Activated CD4-positive, alpha-beta T cell treated with anti-CD3 and anti-CD28 coated beads for 36 hours (primary cell): ENCODE data around the gene CACNA1B. TPM values are rescaled to one million over a fixed set of nuclear protein-coding genes. Genes with fewer than 3 reads are reported as not detected.
"Not testable (repeated sequence)": the region's sequence is repeated elsewhere in the genome, so short reads cannot be mapped to it uniquely, and the experiment has no call there.

Experiments used
- ATAC-seq: fragments of 200-7000 bp; cut with Tn5 transposase; one replicate; pipeline ENCODE4 v1.10.0; 2021; ENCODE audit warnings: mild to moderate bottlenecking, moderate library complexity
- CTCF ChIA-PET: fragments of 350-600 bp; sonication (Branson Sonifier 250); formaldehyde crosslinking; loops from one replicate; lab custom pipeline; 2021; ENCODE audit warnings: antibody characterized with exemption; lab: Charles Lee
- POLR2A ChIA-PET: fragments of 350-600 bp; sonication (Branson Sonifier 250); formaldehyde crosslinking; loops from one replicate; lab custom pipeline; 2021; ENCODE audit warnings: antibody characterized with exemption, inconsistent platforms; lab: Charles Lee
- DNase-seq: peaks from one replicate; pipeline ENCODE4 v3.0.0-alpha.2; 2020
- H3K27ac Mint-ChIP-seq: one replicate; pipeline ENCODE4 v1.8.0; 2021; ENCODE audit warnings: mixed read lengths
- H3K27me3 Mint-ChIP-seq: one replicate; pipeline ENCODE4 v1.8.0; 2021; ENCODE audit warnings: mixed read lengths
- H3K36me3 Mint-ChIP-seq: one replicate; pipeline ENCODE4 v1.8.0; 2021; ENCODE audit warnings: low read depth, mixed read lengths
- H3K4me1 Mint-ChIP-seq: one replicate; pipeline ENCODE4 v1.8.0; 2021; ENCODE audit warnings: mixed read lengths
- H3K4me3 Mint-ChIP-seq: one replicate; pipeline ENCODE4 v1.8.0; 2021; ENCODE audit warnings: mild to moderate bottlenecking, moderate library complexity, mixed read lengths
- H3K9me3 Mint-ChIP-seq: one replicate; pipeline ENCODE4 v1.8.0; 2021; ENCODE audit warnings: low read depth, mixed read lengths
- intact Hi-C, 2 experiments: fragments of 100-400 bp; cut with DNase I in 1 of 2; cut with micrococcal nuclease in 1 of 2; formaldehyde crosslinking; loops; one replicate each; pipeline versions ENCODE4 v1.14.2 to v1.15.1; 2022 to 2024; cut with DNase I, micrococcal nuclease
- total RNA-seq, 2 experiments: library from RNA; stranded (reverse); gene quantifications; one replicate each; pipeline ENCODE4 v1.2.3, GENCODE V29; 2021

Gene CACNA1B
- total RNA-seq, result under 1 TPM; 0.05 to 0.07 TPM

GRCh38 chr9:137877506-137878122 lies at the start of gene CACNA1B:
Gene CACNA1B, plus strand, starts transcription at chr9:137877782. Its CDS starts 152 bp downstream, at chr9:137877934.
- CTCF ChIA-PET, H3K9me3 Mint-ChIP-seq, H3K4me3 Mint-ChIP-seq, H3K36me3 Mint-ChIP-seq, H3K27ac Mint-ChIP-seq, POLR2A ChIA-PET, H3K4me1 Mint-ChIP-seq, intact Hi-C loops: not testable (repeated sequence)
- DNase-seq (peak; percentile 21), ATAC-seq (peak; percentile 37)
- H3K27me3 Mint-ChIP-seq, result peaks cover 31% of the 10 kb centered on the region

GRCh38 chr9:137827908-137828526 lies 49.6 kb upstream of the CACNA1B start:
- CTCF ChIA-PET, result interaction anchor here (0.8 kb wide), 1 partner anchor 10 kb away, joined by 3 read pairs; no protein-coding TSS in a partner anchor
- no peaks in the 10 kb centered on the region for H3K27me3 Mint-ChIP-seq
- no peaks in the 10 kb centered on the region for H3K9me3 Mint-ChIP-seq
- intact Hi-C loops, result no loop called here
- ATAC-seq (no peak), DNase-seq (no peak)
- peaks cover 42% of the 10 kb centered on the region for H3K36me3 Mint-ChIP-seq
- H3K4me1 Mint-ChIP-seq, result no peaks in the 10 kb centered on the region
- POLR2A ChIA-PET, result no interaction called here
- H3K27ac Mint-ChIP-seq, result no peak overlapping the region
- H3K4me3 Mint-ChIP-seq, result no peak overlapping the region

GRCh38 chr9:137828527-137829259 lies 48.9 kb upstream of the CACNA1B start:
- Mint-ChIP-seq H3K27ac (no peak overlapping the region), H3K4me1 (no peaks in the 10 kb centered on the region), H3K4me3 (no peak overlapping the region), H3K9me3 (no peaks in the 10 kb centered on the region), H3K27me3 (no peaks in the 10 kb centered on the region), H3K36me3 (peaks cover 42% of the 10 kb centered on the region)
- CTCF ChIA-PET, result interaction anchor here (0.8 kb wide), 1 partner anchor 10 kb away, joined by 3 read pairs; no protein-coding TSS in a partner anchor
- POLR2A ChIA-PET, result no interaction called here
- ATAC-seq (no peak), DNase-seq (peak; percentile 45)
- intact Hi-C loops, result no loop called here

GRCh38 chr9:137829260-137829996 lies 48.2 kb upstream of the CACNA1B start:
- H3K27ac Mint-ChIP-seq, result no peak overlapping the region
- ATAC-seq (no peak), DNase-seq (no peak)
- no peaks in the 10 kb centered on the region for H3K9me3 Mint-ChIP-seq
- peaks cover 37% of the 10 kb centered on the region for H3K36me3 Mint-ChIP-seq
- no peaks in the 10 kb centered on the region for H3K4me1 Mint-ChIP-seq
- POLR2A ChIA-PET, result no interaction called here
- intact Hi-C loops, result no loop called here
- no peaks in the 10 kb centered on the region for H3K27me3 Mint-ChIP-seq
- CTCF ChIA-PET, result no interaction called here
- H3K4me3 Mint-ChIP-seq, result no peak overlapping the region

- DNase-seq (no peak), ATAC-seq (no peak)
- Mint-ChIP-seq H3K36me3 (peaks cover 16% of the 10 kb centered on the region), H3K27me3 (no peaks in the 10 kb centered on the region), H3K27ac (no peak overlapping the region), H3K9me3 (no peaks in the 10 kb centered on the region), H3K4me3 (no peak overlapping the region), H3K4me1 (no peaks in the 10 kb centered on the region)
- ChIA-PET POLR2A (no interaction called here), CTCF (no interaction called here)
- intact Hi-C loops, result no loop called here
Observed at GRCh38 chr9:137832191-137832700, 45.3 kb upstream of the CACNA1B start.

- DNase-seq (no peak), ATAC-seq (no peak)
- peaks cover 16% of the 10 kb centered on the region for H3K36me3 Mint-ChIP-seq
- H3K4me3 Mint-ChIP-seq, result no peak overlapping the region
- H3K27me3 Mint-ChIP-seq, result no peaks in the 10 kb centered on the region
- H3K9me3 Mint-ChIP-seq, result no peaks in the 10 kb centered on the region
- no peak overlapping the region for H3K27ac Mint-ChIP-seq
- POLR2A ChIA-PET, result no interaction called here
- no peaks in the 10 kb centered on the region for H3K4me1 Mint-ChIP-seq
- intact Hi-C loops, result no loop called here
- CTCF ChIA-PET, result no interaction called here
Observed at GRCh38 chr9:137832830-137833590, 44.6 kb upstream of the CACNA1B start.

GRCh38 chr9:137833721-137834613 lies 43.6 kb upstream of the CACNA1B start:
- H3K4me1 Mint-ChIP-seq, result no peaks in the 10 kb centered on the region
- peaks cover 18% of the 10 kb centered on the region for H3K36me3 Mint-ChIP-seq
- no peak overlapping the region for H3K27ac Mint-ChIP-seq
- CTCF ChIA-PET, result no interaction called here
- intact Hi-C loops, result no loop called here
- ATAC-seq, result no peak
- POLR2A ChIA-PET, result no interaction called here
- H3K4me3 Mint-ChIP-seq, result no peak overlapping the region
- DNase-seq, result no peak
- no peaks in the 10 kb centered on the region for H3K9me3 Mint-ChIP-seq
- H3K27me3 Mint-ChIP-seq, result no peaks in the 10 kb centered on the region

GRCh38 chr9:137834846-137835546 lies 42.6 kb upstream of the CACNA1B start:
- Mint-ChIP-seq H3K4me3 (no peak overlapping the region), H3K27me3 (no peaks in the 10 kb centered on the region), H3K36me3 (peaks cover 13% of the 10 kb centered on the region), H3K4me1 (no peaks in the 10 kb centered on the region), H3K9me3 (no peaks in the 10 kb centered on the region), H3K27ac (no peak overlapping the region)
- ChIA-PET POLR2A (no interaction called here), CTCF (no interaction called here)
- DNase-seq (no peak), ATAC-seq (no peak)
- intact Hi-C loops, result no loop called here

GRCh38 chr9:137836151-137836830 lies 41.3 kb upstream of the CACNA1B start:
- no peak for DNase-seq
- no peaks in the 10 kb centered on the region for H3K4me1 Mint-ChIP-seq
- no peaks in the 10 kb centered on the region for H3K9me3 Mint-ChIP-seq
- POLR2A ChIA-PET, result no interaction called here
- H3K27me3 Mint-ChIP-seq, result no peaks in the 10 kb centered on the region
- H3K4me3 Mint-ChIP-seq, result no peak overlapping the region
- CTCF ChIA-PET, result no interaction called here
- H3K36me3 Mint-ChIP-seq, result peaks cover 9% of the 10 kb centered on the region
- H3K27ac Mint-ChIP-seq, result no peak overlapping the region
- intact Hi-C loops, result no loop called here
- no peak for ATAC-seq
